Ascending aorta (tissue), 2 donors: ENCODE measurements around the gene CALML4. TPM values are rescaled to one million over a fixed set of nuclear protein-coding genes. Genes with fewer than 3 reads are reported as not detected.

ENCODE experiments used
- DNase-seq, 2 donors: peaks; one replicate each; pipeline ENCODE4 v3.0.0-alpha.2; 2019; ENCODE audit warnings: low spot score in 2 of 2
- H3K27ac ChIP-seq, 2 donors: fragments of 200-600 bp; sonication (generic); one replicate each; pipeline ENCODE4 v1.5.1; 2016 to 2017; ENCODE audit warnings: mild to moderate bottlenecking in 1 of 2
- H3K27me3 ChIP-seq: fragments of 200-600 bp; sonication (generic); one replicate; pipeline ENCODE4 v1.5.1; 2017
- H3K36me3 ChIP-seq, 2 donors: fragments of 200-600 bp; sonication (generic); one replicate each; pipeline ENCODE4 v1.5.1; 2016
- H3K4me1 ChIP-seq, 2 donors: fragments of 200-600 bp; sonication (generic); one replicate each; pipeline ENCODE4 v1.5.1; 2016 to 2017; ENCODE audit warnings: mild to moderate bottlenecking in 1 of 2
- H3K4me3 ChIP-seq, 2 donors: fragments of 200-600 bp; sonication (generic); one replicate each; pipeline ENCODE4 v1.5.1; 2016 to 2017; ENCODE audit warnings: mild to moderate bottlenecking in 1 of 2
- H3K9me3 ChIP-seq, 2 donors: fragments of 200-600 bp; sonication (generic); one replicate each; pipeline ENCODE4 v1.5.1; 2016
- CTCF ChIP-seq, 3 experiments: fragments of 200-600 bp in 2 of 3; fragments of 450-650 bp in 1 of 3; sonication (generic) in 2 of 3; IDR thresholded peaks; one replicate each; pipeline ENCODE4 v1.5.1; 2016 to 2019; ENCODE audit warnings: antibody characterized with exemption in 3 of 3, mild to moderate bottlenecking in 1 of 3, moderate library complexity in 1 of 3
- intact Hi-C: fragments of 100-400 bp; cut with DNase I; formaldehyde crosslinking; loops from one replicate; pipeline ENCODE4 v1.15.1; 2023
- total RNA-seq: library from RNA; depleted of rRNA; stranded (reverse); fragments of >200 nt; gene quantifications from one replicate; pipeline ENCODE4 v1.1.0, GENCODE V29; 2016

The CALML4 gene
- total RNA-seq, 1 donor from 2014 or later, result 0.85 TPM

- H3K27me3 ChIP-seq, result no peaks in the 10 kb centered on the region
- intact Hi-C loops, result loop anchor here (1.0 to 5.0 kb wide), 2 partner anchors 54 to 348 kb away; no protein-coding TSS in a partner anchor
- no peaks in the 10 kb centered on the region for H3K9me3 ChIP-seq
- peaks cover 3 to 10% of the 10 kb centered on the region in 2 donors for H3K4me1 ChIP-seq
- peak in 1 of 2 donors; percentile 82 for DNase-seq
- H3K27ac ChIP-seq, result no peak overlapping the region
- TF ChIP-seq CTCF (IDR thresholded peaks at IDR 0.05), result peak; percentile 88 to 98 (median 93)
- no peaks in the 10 kb centered on the region for H3K36me3 ChIP-seq
- H3K4me3 ChIP-seq, result peak overlapping the region; percentile 35 to 51
These were observed 5.9 kb upstream of the CALML4 start for GRCh38 chr15:68210821-68211655.

GRCh38 chr15:68210409-68210756, 5.3 kb upstream of the CALML4 start:
- TF ChIP-seq CTCF (IDR thresholded peaks at IDR 0.05), result no peak
- Histone ChIP-seq H3K27ac (no peak overlapping the region), H3K4me1 (peaks cover 3 to 12% of the 10 kb centered on the region in 2 donors), H3K4me3 (peak overlapping the region; percentile 35 to 51), H3K36me3 (no peaks in the 10 kb centered on the region), H3K9me3 (no peaks in the 10 kb centered on the region), H3K27me3 (no peaks in the 10 kb centered on the region)
- no peak for DNase-seq
- intact Hi-C loops, result loop anchor here (5.0 kb wide), 1 partner anchor 53 kb away; no protein-coding TSS in a partner anchor

GRCh38 chr15:68209735-68210408, 4.7 kb upstream of the CALML4 start:
- intact Hi-C loops, result loop anchor here (5.0 kb wide), 2 partner anchors 53 to 158 kb away; partner anchors contain the start of gene PIAS1
- no peak overlapping the region for H3K4me3 ChIP-seq
- peaks cover 8 to 17% of the 10 kb centered on the region in 2 donors for H3K4me1 ChIP-seq
- no peaks in the 10 kb centered on the region for H3K36me3 ChIP-seq
- H3K27me3 ChIP-seq, result no peaks in the 10 kb centered on the region
- H3K9me3 ChIP-seq, result no peaks in the 10 kb centered on the region
- no peak for TF ChIP-seq CTCF (IDR thresholded peaks at IDR 0.05)
- no peak for DNase-seq
- H3K27ac ChIP-seq, result no peak overlapping the region

GRCh38 chr15:68209272-68209671, 4.1 kb upstream of the CALML4 start:
- Histone ChIP-seq H3K27me3 (no peaks in the 10 kb centered on the region), H3K36me3 (no peaks in the 10 kb centered on the region), H3K9me3 (no peaks in the 10 kb centered on the region), H3K4me3 (no peak overlapping the region), H3K27ac (no peak overlapping the region), H3K4me1 (peaks cover 10 to 20% of the 10 kb centered on the region in 2 donors)
- peak in 1 of 2 donors; percentile 61 for DNase-seq
- no peak for TF ChIP-seq CTCF (IDR thresholded peaks at IDR 0.05)
- intact Hi-C loops, result loop anchor here (5.0 kb wide), 1 partner anchor 157 kb away; the partner anchor contains the start of gene PIAS1

GRCh38 chr15:68208636-68209240, 3.6 kb upstream of the CALML4 start:
- Histone ChIP-seq H3K4me1 (peaks cover 10 to 20% of the 10 kb centered on the region in 2 donors), H3K36me3 (no peaks in the 10 kb centered on the region), H3K27me3 (no peaks in the 10 kb centered on the region), H3K9me3 (no peaks in the 10 kb centered on the region), H3K27ac (no peak overlapping the region), H3K4me3 (no peak overlapping the region)
- intact Hi-C loops, result loop anchor here (5.0 kb wide), 1 partner anchor 156 kb away; the partner anchor contains the start of gene PIAS1
- TF ChIP-seq CTCF (IDR thresholded peaks at IDR 0.05), result no peak
- no peak for DNase-seq
